H7 (cell line): ENCODE measurements around the gene CHST6. TPM values are rescaled to one million over a fixed set of nuclear protein-coding genes. Genes with fewer than 3 reads are reported as not detected.

ENCODE experiments used
- total RNA-seq: library from RNA; depleted of rRNA; stranded (reverse); fragments of >200 nt; shearing (Covaris generic); gene quantifications from 2 replicates; pipeline ENCODE4 v1.2.3, GENCODE V29; 2014; rRNA removed

Gene CHST6
- total RNA-seq, 1 experiment from 2014 or later = 11.5 TPM

Other genes starting within 250 kb of the CHST6 start
- gene BCAR1, start 243.8 kb downstream of the CHST6 start, total RNA-seq = 63.0 and 68.4 TPM in 2 replicates
- gene CFDP1, start 61.9 kb downstream of the CHST6 start, total RNA-seq = 36.0 and 55.2 TPM in 2 replicates
- gene TMEM170A, start 30.8 kb downstream of the CHST6 start, total RNA-seq = 43.7 and 55.9 TPM in 2 replicates
- gene CHST5, start 40.7 kb upstream of the CHST6 start, total RNA-seq = 0.90 TPM in 1 of 2 replicates, not detected in the other
- 11.3 and 12.9 TPM in 2 replicates for gene TMEM231, start 60.8 kb upstream of the CHST6 start, total RNA-seq
- gene GABARAPL2, start 70.9 kb upstream of the CHST6 start, total RNA-seq = 34.5 and 40.1 TPM in 2 replicates
- 37.4 and 42.8 TPM in 2 replicates for gene ADAT1, start 127.8 kb upstream of the CHST6 start, total RNA-seq
- 260 and 263 TPM in 2 replicates for gene KARS1, start 152.2 kb upstream of the CHST6 start, total RNA-seq
- gene TERF2IP, start 152.3 kb upstream of the CHST6 start, total RNA-seq = 17.5 and 25.5 TPM in 2 replicates
- not detected in 2 replicates for gene CPHXL2, start 181.6 kb upstream of the CHST6 start, total RNA-seq
- not detected in 2 replicates for gene DUXB, start 206.0 kb upstream of the CHST6 start, total RNA-seq
- gene CPHXL, start 231.0 kb upstream of the CHST6 start, total RNA-seq = not detected in 2 replicates